Measurements from ENCODE around the gene SVIL.
"Not testable (repeated sequence)": the region's sequence is repeated elsewhere in the genome, so short reads cannot be mapped to it uniquely, and the experiment has no call there.

Gene SVIL

DNA sequence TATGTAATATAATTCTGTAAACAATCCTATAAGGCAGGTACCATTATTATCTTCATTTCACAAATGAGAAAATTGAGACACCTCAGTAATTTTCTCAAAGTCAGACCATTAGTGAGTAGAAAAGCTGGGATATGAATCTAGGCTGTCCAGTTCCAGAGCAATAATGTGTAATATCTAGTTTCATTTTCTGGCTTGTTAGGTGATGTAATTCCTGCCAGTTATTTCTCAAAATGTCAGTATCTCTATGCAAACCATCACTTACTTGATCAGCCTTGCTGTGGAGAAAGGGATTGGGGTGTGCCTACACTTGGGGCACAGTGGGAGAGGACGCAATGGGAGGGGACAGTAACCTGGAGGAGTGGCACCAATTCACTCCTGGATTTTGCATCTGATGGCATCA lies 188.4 kb downstream of the SVIL start:
- DNase-seq (ENCODE audit: low read depth) = no peak
- no peak overlapping the region for H3K4me3 ChIP-seq (ENCODE audit: low read depth, low read length)
- TF ChIP-seq, protein P1, sequence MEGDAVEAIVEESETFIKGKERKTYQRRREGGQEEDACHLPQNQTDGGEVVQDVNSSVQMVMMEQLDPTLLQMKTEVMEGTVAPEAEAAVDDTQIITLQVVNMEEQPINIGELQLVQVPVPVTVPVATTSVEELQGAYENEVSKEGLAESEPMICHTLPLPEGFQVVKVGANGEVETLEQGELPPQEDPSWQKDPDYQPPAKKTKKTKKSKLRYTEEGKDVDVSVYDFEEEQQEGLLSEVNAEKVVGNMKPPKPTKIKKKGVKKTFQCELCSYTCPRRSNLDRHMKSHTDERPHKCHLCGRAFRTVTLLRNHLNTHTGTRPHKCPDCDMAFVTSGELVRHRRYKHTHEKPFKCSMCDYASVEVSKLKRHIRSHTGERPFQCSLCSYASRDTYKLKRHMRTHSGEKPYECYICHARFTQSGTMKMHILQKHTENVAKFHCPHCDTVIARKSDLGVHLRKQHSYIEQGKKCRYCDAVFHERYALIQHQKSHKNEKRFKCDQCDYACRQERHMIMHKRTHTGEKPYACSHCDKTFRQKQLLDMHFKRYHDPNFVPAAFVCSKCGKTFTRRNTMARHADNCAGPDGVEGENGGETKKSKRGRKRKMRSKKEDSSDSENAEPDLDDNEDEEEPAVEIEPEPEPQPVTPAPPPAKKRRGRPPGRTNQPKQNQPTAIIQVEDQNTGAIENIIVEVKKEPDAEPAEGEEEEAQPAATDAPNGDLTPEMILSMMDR (IDR thresholded peaks at IDR 0.05; ENCODE audit: low read depth, low read length, missing control alignments) = no peak

DNA sequence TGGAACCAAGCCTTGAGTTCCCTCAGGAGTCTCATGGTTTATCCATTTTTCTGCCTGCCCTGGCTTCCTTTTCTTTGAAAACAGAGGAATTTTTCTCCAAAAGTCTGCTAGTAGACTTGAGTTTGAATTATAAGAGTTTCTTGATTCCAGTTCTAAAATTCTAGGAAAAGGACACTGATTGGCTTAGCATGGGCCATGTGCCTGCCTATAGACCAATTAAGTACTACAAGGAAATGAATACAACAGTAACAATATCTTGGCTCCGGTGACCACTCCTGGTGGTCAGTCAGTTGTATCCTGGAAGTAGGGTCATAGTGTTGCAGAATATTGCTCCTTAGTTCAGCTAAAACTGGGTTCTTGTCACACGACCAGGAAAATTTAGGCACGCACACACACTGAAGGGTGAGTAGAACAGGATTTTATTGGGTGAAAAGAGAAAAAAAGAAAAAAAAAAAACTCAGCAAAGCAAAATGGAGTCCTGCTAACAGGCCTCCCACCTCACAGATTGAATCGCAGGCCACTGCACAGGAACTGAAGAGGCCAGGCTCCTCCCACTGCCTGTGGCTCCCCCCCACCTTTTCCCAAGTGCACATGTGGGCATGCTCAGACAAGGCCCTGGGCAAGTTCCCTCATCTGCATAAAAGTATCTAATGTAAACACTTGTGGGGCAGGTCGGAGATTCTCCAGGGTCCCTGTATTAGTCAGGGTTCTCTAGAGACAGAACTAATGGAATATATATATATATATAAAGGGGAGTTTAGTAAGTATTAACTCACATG lies 190.8 kb downstream of the SVIL start:
- no peak overlapping the region for H3K4me3 ChIP-seq (ENCODE audit: low read depth, low read length)
- DNase-seq (ENCODE audit: low read depth) = no peak
- TF ChIP-seq, protein P1 (IDR thresholded peaks at IDR 0.05; ENCODE audit: low read depth, low read length, missing control alignments) = no peak

DNA sequence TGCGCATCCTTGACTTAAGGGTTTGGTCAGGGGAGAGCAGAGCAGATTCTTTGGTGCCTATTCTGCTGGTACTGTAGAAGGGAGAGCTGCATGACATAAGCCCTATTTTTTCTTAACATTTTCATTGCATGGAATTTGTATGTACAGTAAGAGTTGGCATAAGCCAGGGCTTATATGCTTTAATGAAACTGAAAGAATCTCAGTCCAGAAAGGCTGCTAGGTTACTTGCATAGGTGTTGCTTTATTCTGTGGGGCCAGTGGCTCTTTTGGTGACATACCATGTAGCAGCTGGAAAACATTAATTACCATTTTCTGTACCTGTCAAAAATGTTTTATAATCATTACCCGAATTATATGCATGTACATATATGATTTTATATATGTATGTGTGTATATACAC lies 193.8 kb downstream of the SVIL start:
- no peak overlapping the region for H3K4me3 ChIP-seq (ENCODE audit: low read depth, low read length)
- no peak for DNase-seq (ENCODE audit: low read depth)
- TF ChIP-seq, protein P1 (IDR thresholded peaks at IDR 0.05; ENCODE audit: low read depth, low read length, missing control alignments) = no peak

DNA sequence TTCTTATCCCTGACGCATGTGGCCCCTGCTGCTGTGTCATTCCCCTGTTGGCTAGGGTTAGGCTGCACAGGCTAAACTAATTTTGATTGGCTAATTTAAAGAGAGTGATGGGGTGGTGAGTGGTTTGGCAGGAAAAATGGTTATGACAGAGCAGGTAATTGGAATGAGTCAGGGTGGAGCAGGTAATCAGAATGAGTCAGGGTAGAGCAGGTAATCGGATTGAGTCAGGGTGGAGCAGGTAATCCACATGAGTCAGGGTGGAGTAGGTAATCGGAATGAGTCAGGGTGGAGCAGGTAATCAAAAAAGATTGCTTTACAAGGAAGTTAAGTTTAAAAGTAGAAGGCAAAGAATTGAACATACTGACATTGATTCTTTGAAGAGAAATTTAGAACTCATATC lies 195.8 kb downstream of the SVIL start:
- H3K4me3 ChIP-seq (ENCODE audit: low read depth, low read length); DNase-seq (ENCODE audit: low read depth): not testable (repeated sequence)

DNA sequence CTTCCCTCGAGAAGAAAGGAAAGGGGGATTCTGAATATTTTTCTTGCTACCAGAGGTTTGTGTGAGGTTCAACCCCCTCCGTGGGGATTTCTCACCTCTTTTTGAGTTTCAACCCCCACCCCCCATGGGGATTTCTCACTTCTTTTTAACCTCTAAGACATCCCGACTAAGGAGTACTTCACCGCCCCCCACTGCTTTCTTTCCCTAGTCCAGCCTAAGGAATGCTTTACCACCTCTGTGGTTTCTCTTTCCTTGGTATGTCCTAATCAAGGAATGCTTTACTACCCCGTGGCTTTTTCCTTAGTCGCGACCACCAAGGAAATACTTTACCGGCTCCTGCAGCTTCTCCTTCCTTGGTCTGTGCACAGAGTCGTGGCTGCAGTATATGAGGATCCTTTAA lies 196.5 kb downstream of the SVIL start:
- H3K4me3 ChIP-seq (ENCODE audit: low read depth, low read length) = no peak overlapping the region
- TF ChIP-seq, protein P1 (IDR thresholded peaks at IDR 0.05; ENCODE audit: low read depth, low read length, missing control alignments) = no peak
- no peak for DNase-seq (ENCODE audit: low read depth)

DNA sequence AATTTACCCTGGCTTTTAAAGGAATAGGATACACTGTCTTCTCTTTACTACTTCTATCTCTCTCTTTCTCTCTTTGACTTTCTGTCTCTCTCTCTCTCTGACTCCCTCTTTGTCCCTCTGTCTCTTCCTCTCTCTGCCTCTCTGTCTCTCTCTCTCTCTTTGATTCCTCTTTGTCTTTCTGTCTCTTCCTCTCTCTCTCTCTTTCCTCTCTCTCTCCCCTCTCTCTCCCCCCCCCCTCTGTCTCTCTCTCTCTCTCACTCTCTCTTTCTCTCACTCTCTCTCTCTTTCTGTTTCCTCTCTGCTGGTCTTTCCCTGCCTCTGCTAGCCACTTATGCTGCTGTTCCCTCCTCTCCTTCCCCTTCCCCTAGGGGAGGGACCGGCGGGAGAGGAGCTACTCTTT lies 196.9 kb downstream of the SVIL start:
- TF ChIP-seq, protein P1 (IDR thresholded peaks at IDR 0.05; ENCODE audit: low read depth, low read length, missing control alignments) = no peak
- DNase-seq (ENCODE audit: low read depth) = no peak
- no peak overlapping the region for H3K4me3 ChIP-seq (ENCODE audit: low read depth, low read length)

DNA sequence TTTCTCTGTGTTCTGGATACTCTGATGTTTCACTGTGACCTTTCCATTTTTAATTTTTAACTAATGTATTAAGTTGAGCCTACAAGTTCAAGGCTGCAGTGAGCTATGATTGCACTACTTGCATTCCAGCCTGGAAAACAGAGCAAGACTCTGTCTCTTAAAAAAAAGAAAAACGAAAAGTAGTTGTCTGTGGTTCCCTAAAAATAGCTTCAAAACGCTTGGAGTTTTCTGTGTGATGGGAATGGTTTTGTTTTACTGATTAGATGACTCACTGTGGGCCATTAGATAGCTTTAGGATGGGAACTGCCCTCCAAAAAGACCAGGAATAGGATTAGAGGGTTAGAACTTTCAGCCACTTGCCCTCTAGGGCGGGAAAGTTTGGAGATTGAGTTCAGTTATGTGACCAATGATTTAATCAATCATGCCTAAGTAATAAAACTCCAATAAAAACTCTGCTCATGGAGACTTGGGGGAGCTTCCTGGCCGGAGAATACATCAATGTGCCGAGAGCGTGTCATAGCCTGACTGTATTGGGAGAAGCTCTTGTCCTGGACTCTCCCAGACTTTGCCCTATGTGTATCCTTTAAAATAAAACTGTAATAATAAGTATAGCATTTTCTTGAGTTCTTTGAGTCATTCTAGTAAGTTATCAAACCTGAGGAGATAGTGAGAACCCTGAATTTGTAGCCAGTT lies 198.8 kb downstream of the SVIL start:
- TF ChIP-seq, protein P1 (IDR thresholded peaks at IDR 0.05; ENCODE audit: low read depth, low read length, missing control alignments) = no peak
- H3K4me3 ChIP-seq (ENCODE audit: low read depth, low read length) = no peak overlapping the region
- DNase-seq (ENCODE audit: low read depth) = no peak
